ENCODE results near the gene SPOCK2. TPM values are rescaled to one million over a fixed set of nuclear protein-coding genes. Genes with fewer than 3 reads are reported as not detected.

Gene SPOCK2
- total RNA-seq, 4 donors from 2014 or later: 4.6 to 12.1 (median 7.8) TPM

GRCh38 chr10:72024596-72024995 lies 63.8 kb downstream of the SPOCK2 start:
- Histone ChIP-seq H3K9me3 (no peaks in the 10 kb centered on the region), H3K27ac (replicated peaks in 1 of 4) (no peak overlapping the region), H3K27me3 (no peaks in the 10 kb centered on the region), H3K4me3 (no peak overlapping the region), H3K36me3 (no peaks in the 10 kb centered on the region), H3K4me1 (peaks cover 5 to 18% (median 9%) of the 10 kb centered on the region in 4 donors)
- intact Hi-C loops (cut with DNase I): no loop called here
- no peak for DNase-seq (ENCODE audit: extremely low spot score)
- TF ChIP-seq POLR2A (IDR thresholded peaks at IDR 0.05; ENCODE audit: low read depth): no peak
- no peak for TF ChIP-seq POLR2AphosphoS5 (IDR thresholded peaks at IDR 0.05)
- TF ChIP-seq CTCF (IDR thresholded peaks at IDR 0.05): no peak
- TF ChIP-seq EP300 (IDR thresholded peaks at IDR 0.05): no peak
- 84% methylated on average over 4 of the region's 4 CpGs for WGBS

- Histone ChIP-seq H3K27ac (replicated peaks in 1 of 4) (no peak overlapping the region), H3K36me3 (no peaks in the 10 kb centered on the region), H3K4me1 (peaks cover 15 to 28% (median 19%) of the 10 kb centered on the region in 4 donors), H3K4me3 (no peak overlapping the region), H3K9me3 (no peaks in the 10 kb centered on the region), H3K27me3 (no peaks in the 10 kb centered on the region)
- no peak for TF ChIP-seq EP300 (IDR thresholded peaks at IDR 0.05)
- no peak for TF ChIP-seq POLR2A (IDR thresholded peaks at IDR 0.05; ENCODE audit: low read depth)
- TF ChIP-seq POLR2AphosphoS5 (IDR thresholded peaks at IDR 0.05): no peak
- TF ChIP-seq CTCF (IDR thresholded peaks at IDR 0.05): no peak
- WGBS: 75% methylated on average over 6 of the region's 6 CpGs
- intact Hi-C loops (cut with DNase I): no loop called here
- DNase-seq (ENCODE audit: extremely low spot score): no peak
Observed at GRCh38 chr10:72022228-72022627, 66.1 kb downstream of the SPOCK2 start.

- TF ChIP-seq CTCF (IDR thresholded peaks at IDR 0.05) (no peak), POLR2AphosphoS5 (IDR thresholded peaks at IDR 0.05) (no peak), EP300 (IDR thresholded peaks at IDR 0.05) (no peak), POLR2A (IDR thresholded peaks at IDR 0.05; ENCODE audit: low read depth) (no peak)
- H3K4me1 ChIP-seq: peaks cover 20 to 33% (median 28%) of the 10 kb centered on the region in 4 donors
- no peak overlapping the region for H3K27ac ChIP-seq (replicated peaks in 1 of 4)
- H3K4me3 ChIP-seq: no peak overlapping the region
- DNase-seq (ENCODE audit: extremely low spot score): no peak
- 82% methylated on average over 9 of the region's 9 CpGs for WGBS
- no peaks in the 10 kb centered on the region for H3K9me3 ChIP-seq
- H3K27me3 ChIP-seq: no peaks in the 10 kb centered on the region
- no peaks in the 10 kb centered on the region for H3K36me3 ChIP-seq
- intact Hi-C loops (cut with DNase I): no loop called here
Observed at GRCh38 chr10:72020914-72021809, 67.2 kb downstream of the SPOCK2 start.

GRCh38 chr10:72019085-72019876 lies 69.1 kb downstream of the SPOCK2 start:
- Histone ChIP-seq H3K36me3 (no peaks in the 10 kb centered on the region), H3K4me3 (no peak overlapping the region), H3K4me1 (peaks cover 33 to 41% (median 39%) of the 10 kb centered on the region in 4 donors), H3K27ac (replicated peaks in 1 of 4) (no peak overlapping the region), H3K27me3 (no peaks in the 10 kb centered on the region), H3K9me3 (no peaks in the 10 kb centered on the region)
- intact Hi-C loops (cut with DNase I): no loop called here
- WGBS: 91% methylated on average over 11 of the region's 11 CpGs
- TF ChIP-seq CTCF (IDR thresholded peaks at IDR 0.05) (no peak), POLR2AphosphoS5 (IDR thresholded peaks at IDR 0.05) (no peak), POLR2A (IDR thresholded peaks at IDR 0.05; ENCODE audit: low read depth) (no peak), EP300 (IDR thresholded peaks at IDR 0.05) (no peak)
- DNase-seq (ENCODE audit: extremely low spot score): no peak

Data from esophagus muscularis mucosa (tissue), 4 donors.